ENCODE data around the gene BEGAIN.
"Not testable (repeated sequence)": the region's sequence is repeated elsewhere in the genome, so short reads cannot be mapped to it uniquely, and the experiment has no call there.

BEGAIN gene

GRCh38 chr14:100523131-100523842, 63.9 kb downstream of the BEGAIN start:
- DNase-seq (ENCODE audit: low read depth in 2 of 2): no peak

GRCh38 chr14:100522616-100523099, 64.6 kb downstream of the BEGAIN start:
- no peak for DNase-seq (ENCODE audit: low read depth in 2 of 2)

DNA sequence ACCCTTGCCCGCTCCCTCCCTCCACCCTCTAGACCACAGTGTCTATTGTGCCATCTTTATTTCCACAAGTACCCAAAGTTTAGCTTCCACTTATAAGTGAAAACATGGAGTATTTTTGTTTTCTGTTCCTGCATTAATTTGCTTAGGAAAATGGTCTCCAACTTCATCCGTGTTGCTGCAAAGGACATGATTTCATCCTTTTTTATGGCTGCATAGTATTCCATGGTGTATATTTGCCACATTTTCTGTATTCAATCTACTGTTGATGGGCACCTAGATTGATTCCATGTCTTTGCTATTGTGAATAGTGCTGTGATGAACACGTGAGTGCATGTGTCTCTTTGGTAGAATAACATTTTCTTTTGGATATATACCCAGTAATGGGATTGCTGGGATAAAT, 81.2 kb downstream of the BEGAIN start:
- not testable (repeated sequence) for DNase-seq (ENCODE audit: low read depth in 2 of 2)

DNA sequence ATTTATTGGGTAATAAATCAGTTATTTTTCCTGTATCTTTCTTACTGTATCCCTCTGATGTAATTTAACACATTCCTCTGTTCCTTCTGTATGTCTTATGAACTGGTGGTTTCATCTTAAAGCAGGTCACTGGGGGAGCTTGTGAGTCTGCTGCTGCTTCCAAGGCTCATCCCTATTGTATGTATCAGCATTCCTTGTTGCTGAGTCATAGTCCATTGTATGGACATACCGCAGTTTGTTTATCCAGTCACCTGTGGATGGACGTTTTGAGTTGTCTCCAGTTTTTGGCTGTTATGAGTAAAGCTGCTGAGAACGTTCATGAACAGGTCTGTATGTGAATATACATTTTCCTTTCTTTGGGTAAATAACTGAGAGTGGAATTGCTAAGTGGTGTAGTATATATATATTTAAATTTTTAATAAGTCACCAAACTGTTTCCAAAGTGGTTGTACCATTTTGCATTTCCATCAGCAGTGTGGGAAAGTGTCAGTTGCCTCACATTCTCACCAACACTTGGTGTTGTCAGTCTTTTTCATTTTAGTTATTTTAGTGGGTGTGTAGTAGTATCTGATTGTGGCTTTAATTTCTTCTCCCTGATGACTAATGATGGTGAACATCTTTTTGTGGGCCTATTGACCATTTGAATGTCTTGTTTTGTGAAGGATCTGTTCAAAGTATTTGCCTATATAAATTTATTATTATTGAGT, 82.7 kb downstream of the BEGAIN start:
- no peak for DNase-seq (ENCODE audit: low read depth in 2 of 2)

DNA sequence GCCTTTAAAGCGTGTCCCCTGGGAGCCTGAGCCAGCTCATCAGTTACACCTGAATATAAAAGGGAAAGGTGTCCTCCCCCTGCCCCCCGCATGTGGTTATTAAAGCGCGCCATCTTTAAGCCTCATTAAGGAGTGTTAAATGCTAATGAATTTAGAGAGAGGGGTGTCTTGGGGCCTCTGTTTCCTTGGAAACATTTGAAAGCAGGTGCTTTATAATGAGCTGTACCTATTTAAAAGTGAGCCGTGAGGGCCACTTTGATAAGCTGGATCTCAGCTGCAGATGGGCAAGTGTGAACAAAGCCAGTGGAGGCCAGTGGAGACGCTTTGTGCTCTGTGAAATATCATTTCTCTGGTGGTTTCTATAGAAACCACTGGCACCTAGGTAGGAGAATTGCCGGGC, 84.0 kb downstream of the BEGAIN start:
- DNase-seq (ENCODE audit: low read depth in 2 of 2): no peak

DNA sequence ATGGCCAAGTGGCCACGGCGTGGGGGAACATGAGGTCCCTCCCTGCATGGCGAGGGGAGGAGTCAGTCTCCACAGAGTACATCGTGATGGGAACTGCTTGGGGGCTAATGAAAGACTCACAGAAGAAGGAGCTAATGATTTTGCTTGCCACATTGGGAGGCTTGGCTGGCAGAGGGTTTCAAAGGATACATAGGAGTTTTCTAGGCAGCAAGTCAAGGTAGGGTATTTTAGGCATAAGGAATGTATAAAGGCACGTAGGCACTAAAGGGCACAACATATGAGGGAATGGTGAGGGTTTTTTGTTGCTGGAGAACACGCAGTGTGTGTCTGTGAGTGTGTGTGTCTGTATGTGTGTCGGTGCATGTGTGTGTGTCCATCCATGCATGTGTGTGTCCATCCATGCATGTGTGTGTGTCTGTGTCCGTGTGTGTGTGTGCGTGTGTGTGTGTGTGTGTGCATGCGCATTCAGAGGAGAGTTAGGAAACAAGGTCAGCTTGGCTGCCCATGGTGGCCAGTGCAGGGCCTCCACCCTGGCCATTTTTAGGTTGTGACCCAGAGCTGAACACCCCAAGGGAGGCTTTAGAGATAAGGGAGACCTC, 84.5 kb downstream of the BEGAIN start:
- DNase-seq (ENCODE audit: low read depth in 2 of 2): no peak

GRCh38 chr14:100500128-100500527, 87.1 kb downstream of the BEGAIN start:
- no peak for DNase-seq (ENCODE audit: low read depth in 2 of 2)

DNA sequence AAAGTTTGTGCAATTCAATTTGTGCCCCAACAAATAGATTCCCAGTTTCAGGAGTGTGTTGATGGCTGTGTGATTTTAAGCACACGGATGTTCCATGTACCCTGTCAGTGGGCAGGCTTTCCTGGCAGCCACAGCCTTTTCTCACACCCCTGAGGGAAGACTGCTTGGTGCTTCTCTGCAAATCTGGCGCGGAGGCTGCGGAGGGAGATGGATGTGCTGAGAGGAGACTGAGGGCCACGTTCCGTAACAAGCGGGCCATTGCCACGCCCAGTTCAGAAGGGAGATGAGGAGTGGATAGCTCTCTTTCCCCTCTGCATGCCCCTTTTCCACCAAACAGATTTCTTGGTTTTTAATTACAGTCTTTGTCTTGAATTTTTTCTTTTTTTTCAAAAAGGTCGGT, 89.1 kb downstream of the BEGAIN start:
- no peak for DNase-seq (ENCODE audit: low read depth in 2 of 2)

- DNase-seq (ENCODE audit: low read depth in 2 of 2): no peak
Measured at GRCh38 chr14:100495917-100496316, 91.3 kb downstream of the BEGAIN start.

DNA sequence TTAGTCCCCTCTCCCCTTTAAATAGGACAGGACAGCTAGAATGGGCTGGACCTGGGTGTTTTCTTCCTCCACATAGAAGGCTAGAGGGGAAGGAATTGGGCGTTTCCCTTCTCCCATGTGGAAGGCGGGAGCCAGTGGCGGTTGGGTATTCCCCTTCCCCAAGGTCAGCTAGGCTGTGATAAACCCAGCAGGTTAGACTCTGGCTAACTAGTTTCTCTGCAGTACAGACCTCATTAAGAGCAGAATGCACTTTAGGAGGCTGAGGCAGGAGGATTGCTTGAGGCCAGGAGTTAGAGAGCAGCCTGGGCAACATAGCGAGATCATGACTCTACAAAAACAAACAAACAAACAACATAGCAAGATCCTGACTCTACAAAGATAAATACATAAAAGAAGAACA, 92.6 kb downstream of the BEGAIN start:
- DNase-seq (ENCODE audit: low read depth in 2 of 2): no peak

DNA sequence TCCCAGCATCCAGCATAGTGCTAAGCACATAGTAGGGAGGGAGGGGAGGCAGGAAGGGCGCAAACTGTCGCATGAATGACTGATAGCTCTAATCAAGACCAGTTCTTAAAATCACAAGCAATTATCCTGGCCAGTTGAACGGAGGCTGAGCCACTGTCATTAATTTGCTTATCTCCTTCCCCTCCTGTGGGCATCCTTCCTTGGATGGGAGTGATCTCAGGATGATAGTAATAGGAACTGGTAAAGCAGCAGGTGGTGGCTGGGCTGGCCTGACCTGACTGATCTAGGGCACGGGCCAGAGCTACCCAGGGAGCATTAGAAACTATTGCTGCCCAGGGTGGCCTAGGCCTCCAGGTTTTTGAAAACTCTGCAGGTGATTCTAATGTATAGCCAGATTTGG, 97.0 kb downstream of the BEGAIN start:
- no peak for DNase-seq (ENCODE audit: low read depth in 2 of 2)

DNA sequence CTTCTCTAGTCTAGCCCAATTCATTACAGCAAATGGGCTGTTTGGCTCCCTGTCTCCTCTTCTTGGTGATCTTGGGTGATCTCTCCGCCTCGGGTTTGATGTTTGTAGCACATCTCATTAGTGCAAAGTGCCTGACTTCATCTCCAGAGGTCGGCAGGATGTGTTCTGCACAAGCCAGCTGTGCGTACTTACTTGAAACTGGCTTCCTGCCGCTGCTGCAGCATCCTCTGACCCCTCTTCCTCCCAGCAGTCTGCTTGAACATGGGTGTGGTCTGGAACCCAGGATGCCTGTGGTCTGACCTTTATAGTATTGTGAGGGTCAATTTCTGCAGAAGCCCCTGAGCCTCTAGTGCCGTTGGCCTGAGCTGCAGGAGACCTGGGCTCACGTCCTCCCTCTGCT, 99.2 kb downstream of the BEGAIN start:
- DNase-seq (ENCODE audit: low read depth in 2 of 2): no peak

- DNase-seq (ENCODE audit: low read depth in 2 of 2): no peak
Measured at GRCh38 chr14:100487304-100487703, 99.9 kb downstream of the BEGAIN start.

Measured in stimulated activated CD8-positive, alpha-beta memory T cell treated with anti-CD3 and anti-CD28 coated beads, Interleukin-7, amount 100 ng/mL, for 1 hour (primary cell).